GM23248 (cell line): ENCODE results near the gene EFCAB8. TPM values are rescaled to one million over a fixed set of nuclear protein-coding genes. Genes with fewer than 3 reads are reported as not detected.

ENCODE experiments used
- DNase-seq: peaks from one replicate; pipeline ENCODE4 v3.0.0-alpha.2; 2015
- H2AFZ ChIP-seq: fragments of 200-600 bp; sonication (generic); 2 replicates; pipeline ENCODE4 v1.6.1; 2016; ENCODE audit warnings: antibody characterized with exemption
- H3F3A ChIP-seq: fragments of 200-600 bp; sonication (generic); 2 replicates; pipeline ENCODE4 v1.6.1; 2016; ENCODE audit warnings: mild to moderate bottlenecking, antibody characterized with exemption, mixed run types; ENCODE audit not compliant: insufficient read depth
- H3K27ac ChIP-seq: fragments of 200-600 bp; sonication (generic); 2 replicates; pipeline ENCODE4 v1.5.1; 2016; ENCODE audit warnings: mild to moderate bottlenecking
- H3K27me3 ChIP-seq: fragments of 200-600 bp; sonication (generic); replicated peaks from 2 replicates; pipeline ENCODE4 v1.6.1; 2016; ENCODE audit warnings: mild to moderate bottlenecking; ENCODE audit not compliant: insufficient read depth
- H3K36me3 ChIP-seq: fragments of 200-600 bp; sonication (generic); 2 replicates; pipeline ENCODE4 v1.6.1; 2016; ENCODE audit warnings: low read depth, mild to moderate bottlenecking
- H3K4me1 ChIP-seq: fragments of 200-600 bp; sonication (generic); 2 replicates; pipeline ENCODE4 v1.6.1; 2016; ENCODE audit warnings: mild to moderate bottlenecking; ENCODE audit not compliant: insufficient read depth
- H3K4me2 ChIP-seq: fragments of 200-600 bp; sonication (generic); one replicate; pipeline ENCODE4 v1.6.1; 2016; ENCODE audit warnings: mild to moderate bottlenecking; ENCODE audit not compliant: unreplicated experiment
- H3K4me3 ChIP-seq: fragments of 200-600 bp; sonication (generic); 2 replicates; pipeline ENCODE4 v1.5.1; 2016; ENCODE audit warnings: mild to moderate bottlenecking
- H3K79me2 ChIP-seq: fragments of 200-600 bp; sonication (generic); 2 replicates; pipeline ENCODE4 v1.6.1; 2016; ENCODE audit warnings: mild to moderate bottlenecking; ENCODE audit not compliant: insufficient read depth
- H3K9ac ChIP-seq: fragments of 200-600 bp; sonication (generic); 2 replicates; pipeline ENCODE4 v1.6.1; 2016; ENCODE audit warnings: mild to moderate bottlenecking
- H3K9me2 ChIP-seq: fragments of 200-600 bp; sonication (generic); 2 replicates; pipeline ENCODE4 v1.6.1; 2016; ENCODE audit warnings: mixed run types, mild to moderate bottlenecking, moderate library complexity; ENCODE audit not compliant: insufficient read depth
- H3K9me3 ChIP-seq: fragments of 200-600 bp; sonication (generic); one replicate; pipeline ENCODE4 v1.6.1; 2017; ENCODE audit warnings: low read depth
- H4K20me1 ChIP-seq: fragments of 200-600 bp; sonication (generic); 2 replicates; pipeline ENCODE4 v1.6.0; 2016; ENCODE audit not compliant: insufficient read depth
- EZH2 ChIP-seq: fragments of 200-600 bp; sonication (generic); IDR thresholded peaks from 2 replicates; pipeline ENCODE4 v1.6.1; 2018; ENCODE audit warnings: antibody characterized with exemption, mild to moderate bottlenecking; ENCODE audit not compliant: insufficient read depth, poor library complexity, severe bottlenecking
- EZH2phosphoT487 ChIP-seq: fragments of 200-600 bp; sonication (generic); IDR thresholded peaks from 2 replicates; pipeline ENCODE4 v1.6.1; 2018; ENCODE audit warnings: antibody characterized with exemption, moderate library complexity, mild to moderate bottlenecking, low read depth; ENCODE audit not compliant: insufficient read depth
- WGBS, 2 experiments: methylation state at CpG; one replicate each; pipeline ENCODE4 v1.1.6; 2015 to 2017; ENCODE audit warnings: low lambda C conversion rate in 2 of 2, low coverage in 1 of 2; ENCODE audit errors: missing lambda C conversion rate in 2 of 2; 5-methylcytosine and 5-hydroxymethylcytosine counted together
- in situ Hi-C: fragments of 300-500 bp; cut with MboI; formaldehyde crosslinking; loops from 2 replicates; pipeline ENCODE4 v1.15.0; 2020
- polyA plus RNA-seq: library from polyadenylated mRNA; unstranded; fragments of >200 nt; fragmentation: Nextera tagmentation; extraction: Ambion mirVana; gene quantifications from 2 replicates; pipeline ENCODE4 v1.2.1, GENCODE V29; 2016
- total RNA-seq: library from RNA; depleted of rRNA; stranded (reverse); fragments of >200 nt; shearing (Covaris generic); gene quantifications from 2 replicates; pipeline ENCODE4 v1.2.3, GENCODE V29; 2014

The EFCAB8 gene
- total and polyA plus RNA-seq, 2 experiments from 2014 or later, result not detected

DNA sequence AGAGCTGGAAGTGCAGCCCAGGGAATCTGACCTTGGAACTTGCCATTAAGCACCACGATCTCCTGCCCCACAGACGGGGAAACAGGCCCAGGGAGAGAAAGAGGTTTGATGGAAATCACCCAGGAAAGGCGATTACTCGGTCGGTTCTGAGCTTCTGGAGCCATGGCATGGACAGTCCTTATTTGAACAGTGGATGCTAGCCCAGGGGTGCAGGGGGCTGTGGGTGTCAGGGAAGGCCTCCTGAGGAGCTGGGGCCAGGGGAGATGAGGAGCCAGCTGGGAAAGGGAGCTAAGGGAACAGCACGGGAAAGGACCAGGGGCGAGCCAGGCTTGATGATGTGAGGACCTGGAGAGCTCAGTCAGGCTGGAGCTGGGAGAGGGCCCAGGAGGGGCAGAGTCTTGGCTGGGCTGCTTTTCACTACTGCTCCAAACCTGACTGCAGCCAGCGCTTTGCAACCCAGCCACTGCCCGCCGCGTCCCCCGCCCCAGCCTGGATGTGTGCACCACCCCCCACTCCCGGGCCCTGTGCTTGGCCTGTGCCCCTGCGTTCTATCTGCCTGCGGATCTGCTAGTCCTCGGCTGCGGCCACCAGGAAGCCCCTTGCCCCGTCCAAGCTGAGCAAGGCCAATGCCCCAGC is 127.7 kb downstream of the EFCAB8 start:
- H3K36me3 ChIP-seq, result no peaks in the 10 kb centered on the region
- TF ChIP-seq EZH2phosphoT487 (no peak), EZH2 (no peak)
- H3K9ac ChIP-seq, result no peak overlapping the region
- H3K4me2 ChIP-seq, result no peak overlapping the region
- no peaks in the 10 kb centered on the region for H3K79me2 ChIP-seq
- no peak overlapping the region for H3K4me3 ChIP-seq
- H3F3A ChIP-seq, result no peaks in the 10 kb centered on the region
- no peak overlapping the region for H3K27ac ChIP-seq
- in situ Hi-C loops, result no loop called here
- H3K9me2 ChIP-seq, result no peaks in the 10 kb centered on the region
- no peak overlapping the region for H2AFZ ChIP-seq
- no peaks in the 10 kb centered on the region for H3K9me3 ChIP-seq
- no peaks in the 10 kb centered on the region for H3K4me1 ChIP-seq
- no peak for DNase-seq
- H3K27me3 ChIP-seq, result peaks cover 12% of the 10 kb centered on the region; the same call in 1 of the 2 replicates
- no peaks in the 10 kb centered on the region for H4K20me1 ChIP-seq
- WGBS, 2 experiments, result 22 to 26% methylated on average over 14 to 18 of the region's 18 CpGs

DNA sequence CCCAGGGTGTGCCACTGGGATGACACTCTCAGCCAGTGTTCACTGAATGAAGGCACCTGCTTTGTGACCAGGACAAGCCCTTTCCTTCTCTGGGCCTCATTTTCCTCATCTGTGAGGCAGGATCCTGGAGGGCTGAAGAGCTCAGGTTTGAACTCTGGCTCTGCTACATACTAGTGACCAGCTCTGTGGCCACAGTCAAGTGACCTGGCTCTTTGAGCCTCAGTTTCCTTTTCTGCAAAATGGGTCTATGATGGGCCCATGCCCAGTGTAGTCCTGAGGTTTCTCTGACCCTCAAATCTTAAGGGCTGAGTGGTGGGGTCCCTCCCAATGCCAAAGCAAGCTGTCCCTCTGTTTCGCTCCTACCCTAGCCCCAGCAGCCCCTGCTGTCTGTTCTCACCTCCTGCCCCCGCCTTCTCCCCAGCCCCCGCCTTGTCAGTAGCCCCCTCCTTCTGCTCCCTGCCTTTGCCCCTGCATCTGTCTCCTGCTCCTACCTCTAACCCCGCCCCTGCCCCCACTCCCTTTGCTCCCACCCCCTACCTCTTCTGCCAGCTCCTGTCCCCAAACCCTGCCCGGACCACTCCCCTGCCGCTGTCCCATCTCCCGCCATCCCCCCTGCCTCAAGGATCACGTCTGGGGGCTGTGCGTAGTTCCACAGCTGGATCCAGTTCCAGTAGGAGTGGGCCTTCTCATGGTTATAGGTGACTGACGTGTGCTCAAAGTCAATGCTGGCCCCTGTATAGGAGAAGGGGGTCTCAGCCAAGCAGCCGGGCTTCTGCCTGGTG is 128.5 kb downstream of the EFCAB8 start:
- Histone ChIP-seq H3K9me3 (no peaks in the 10 kb centered on the region), H3K79me2 (no peaks in the 10 kb centered on the region), H3K36me3 (no peaks in the 10 kb centered on the region), H3K27me3 (peaks cover 17% of the 10 kb centered on the region), H4K20me1 (no peaks in the 10 kb centered on the region), H3K27ac (no peak overlapping the region), H3K4me2 (no peak overlapping the region), H2AFZ (no peak overlapping the region), H3K9ac (no peak overlapping the region), H3K9me2 (no peaks in the 10 kb centered on the region), H3F3A (no peaks in the 10 kb centered on the region), H3K4me1 (no peaks in the 10 kb centered on the region), H3K4me3 (no peak overlapping the region)
- TF ChIP-seq EZH2phosphoT487 (no peak), EZH2 (no peak)
- in situ Hi-C loops, result no loop called here
- no peak for DNase-seq
- 30 to 41% methylated on average over 5 to 11 of the region's 11 CpGs for WGBS, 2 experiments

DNA sequence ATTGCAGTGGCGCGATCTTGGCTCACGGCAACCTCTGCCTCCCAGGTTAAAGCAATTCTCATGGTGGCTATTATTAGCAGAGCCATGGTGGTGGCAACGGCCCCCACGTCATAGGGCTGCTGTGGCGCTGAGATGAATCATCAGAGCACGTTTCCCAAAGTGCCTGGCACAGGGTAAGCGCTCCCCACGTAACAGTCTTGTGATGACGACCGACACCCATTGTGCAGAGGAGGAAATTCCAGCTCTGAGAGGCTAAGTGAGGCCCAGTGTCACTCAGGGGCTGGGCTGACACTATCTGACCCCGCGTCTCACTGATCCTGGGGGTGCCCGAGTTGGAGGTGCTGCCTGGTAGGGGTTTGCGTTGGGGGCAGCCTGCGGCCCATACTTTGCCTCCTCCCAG is 129.3 kb downstream of the EFCAB8 start:
- no peak overlapping the region for H3K4me2 ChIP-seq
- H3K9me2 ChIP-seq, result no peaks in the 10 kb centered on the region
- no peak overlapping the region for H3K27ac ChIP-seq
- WGBS, 2 experiments, result 61 to 72% methylated on average over 16 of the region's 16 CpGs
- in situ Hi-C loops, result no loop called here
- H3K4me1 ChIP-seq, result no peaks in the 10 kb centered on the region
- H3K9ac ChIP-seq, result no peak overlapping the region
- H3F3A ChIP-seq, result no peaks in the 10 kb centered on the region
- H3K4me3 ChIP-seq, result no peak overlapping the region
- no peaks in the 10 kb centered on the region for H3K9me3 ChIP-seq
- H3K27me3 ChIP-seq, result peaks cover 22% of the 10 kb centered on the region
- H3K79me2 ChIP-seq, result no peaks in the 10 kb centered on the region
- H3K36me3 ChIP-seq, result no peaks in the 10 kb centered on the region
- no peak for DNase-seq
- no peak overlapping the region for H2AFZ ChIP-seq
- no peaks in the 10 kb centered on the region for H4K20me1 ChIP-seq
- TF ChIP-seq EZH2, result no peak
- TF ChIP-seq EZH2phosphoT487, result no peak

DNA sequence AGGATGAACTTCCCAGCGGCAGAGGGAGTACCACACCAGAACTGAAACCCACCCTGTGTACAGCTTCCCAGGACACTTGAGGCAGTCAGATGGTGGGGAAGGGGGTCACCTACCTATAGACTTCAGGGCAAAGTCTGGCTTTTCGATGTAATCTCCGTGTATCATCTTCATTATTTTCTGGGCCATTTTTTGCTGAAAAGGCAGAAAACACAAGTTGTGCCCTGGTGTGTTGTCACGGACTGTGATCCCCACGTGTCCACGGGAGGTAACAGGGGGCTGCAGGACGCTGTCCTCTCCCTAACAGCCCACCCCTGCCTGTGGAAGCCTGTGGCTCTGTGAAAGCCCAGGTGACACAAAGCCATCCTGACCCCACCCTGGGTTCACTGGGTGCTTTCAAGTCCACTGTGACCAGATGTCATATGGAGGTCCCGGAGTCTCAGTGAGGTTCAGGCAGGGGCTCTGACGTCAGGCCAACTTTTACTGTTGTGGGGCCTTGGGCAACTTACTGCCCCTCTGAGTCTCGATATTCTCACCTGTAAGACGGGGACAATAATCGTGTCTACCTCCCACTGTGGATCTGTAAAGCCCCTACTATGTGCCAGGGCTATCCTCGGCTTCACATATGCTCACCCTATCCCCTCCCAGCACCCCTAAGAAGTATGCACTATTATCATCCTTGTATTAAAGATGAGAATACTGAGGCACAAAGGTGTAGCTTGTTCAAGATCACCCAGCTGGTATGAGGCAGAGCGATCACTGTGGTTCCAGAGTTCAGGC is 131.0 kb downstream of the EFCAB8 start:
- H3F3A ChIP-seq, result no peaks in the 10 kb centered on the region
- no peaks in the 10 kb centered on the region for H3K4me1 ChIP-seq
- no peak for TF ChIP-seq EZH2
- no peak for TF ChIP-seq EZH2phosphoT487
- H3K36me3 ChIP-seq, result no peaks in the 10 kb centered on the region
- no peaks in the 10 kb centered on the region for H4K20me1 ChIP-seq
- H3K79me2 ChIP-seq, result no peaks in the 10 kb centered on the region
- H2AFZ ChIP-seq, result no peak overlapping the region
- 48 to 53% methylated on average over 14 of the region's 14 CpGs for WGBS, 2 experiments
- no peak overlapping the region for H3K27ac ChIP-seq
- in situ Hi-C loops, result no loop called here
- H3K27me3 ChIP-seq, result peaks cover 29% of the 10 kb centered on the region
- H3K4me3 ChIP-seq, result no peak overlapping the region
- no peak overlapping the region for H3K4me2 ChIP-seq
- no peaks in the 10 kb centered on the region for H3K9me3 ChIP-seq
- H3K9ac ChIP-seq, result no peak overlapping the region
- DNase-seq, result no peak
- no peaks in the 10 kb centered on the region for H3K9me2 ChIP-seq
